Fibroblast of lung (primary cell): Measurements from ENCODE around the gene CPM.

Source experiments
- CTCF ChIP-seq, 2 donors: IDR thresholded peaks in 1 of 2; conservative IDR thresholded peaks in 1 of 2; 1 replicate in 1 of 2; 2 replicates in 1 of 2; pipeline ENCODE4 v1.5.1; 2011 to 2012; ENCODE audit warnings: low read length in 2 of 2, control low read depth in 1 of 2, inconsistent platforms in 1 of 2, low read depth in 1 of 2, mild to moderate bottlenecking in 1 of 2
- EZH2 ChIP-seq: IDR thresholded peaks from 2 replicates; pipeline ENCODE4 v1.5.1; 2012; ENCODE audit warnings: low read length, control low read depth, mild to moderate bottlenecking; ENCODE audit errors: missing control alignments

- TF ChIP-seq CTCF (conservative IDR thresholded peaks at IDR 0.05 in 1 of 2, IDR thresholded peaks at IDR 0.05 in 1 of 2; ENCODE audit: low read depth in 1 of 2, low read length in 2 of 2) (no peak), EZH2 (no peak)
These were observed 37.3 kb upstream of the CPM start for GRCh38 chr12:68970306-68970705.
